ENCODE results near the gene NOLC1.

GRCh38 chr10:102159051-102159597 is 6.9 kb downstream of the NOLC1 start:
- TF ChIP-seq POLR2A (IDR thresholded peaks at IDR 0.05): no peak
- TF ChIP-seq, protein P1, sequence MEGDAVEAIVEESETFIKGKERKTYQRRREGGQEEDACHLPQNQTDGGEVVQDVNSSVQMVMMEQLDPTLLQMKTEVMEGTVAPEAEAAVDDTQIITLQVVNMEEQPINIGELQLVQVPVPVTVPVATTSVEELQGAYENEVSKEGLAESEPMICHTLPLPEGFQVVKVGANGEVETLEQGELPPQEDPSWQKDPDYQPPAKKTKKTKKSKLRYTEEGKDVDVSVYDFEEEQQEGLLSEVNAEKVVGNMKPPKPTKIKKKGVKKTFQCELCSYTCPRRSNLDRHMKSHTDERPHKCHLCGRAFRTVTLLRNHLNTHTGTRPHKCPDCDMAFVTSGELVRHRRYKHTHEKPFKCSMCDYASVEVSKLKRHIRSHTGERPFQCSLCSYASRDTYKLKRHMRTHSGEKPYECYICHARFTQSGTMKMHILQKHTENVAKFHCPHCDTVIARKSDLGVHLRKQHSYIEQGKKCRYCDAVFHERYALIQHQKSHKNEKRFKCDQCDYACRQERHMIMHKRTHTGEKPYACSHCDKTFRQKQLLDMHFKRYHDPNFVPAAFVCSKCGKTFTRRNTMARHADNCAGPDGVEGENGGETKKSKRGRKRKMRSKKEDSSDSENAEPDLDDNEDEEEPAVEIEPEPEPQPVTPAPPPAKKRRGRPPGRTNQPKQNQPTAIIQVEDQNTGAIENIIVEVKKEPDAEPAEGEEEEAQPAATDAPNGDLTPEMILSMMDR (IDR thresholded peaks at IDR 0.05): no peak
